ENCODE measurements around the gene NRF1. TPM values are rescaled to one million over a fixed set of nuclear protein-coding genes. Genes with fewer than 3 reads are reported as not detected.
"Not testable (repeated sequence)": the region's sequence is repeated elsewhere in the genome, so short reads cannot be mapped to it uniquely, and the experiment has no call there.

The NRF1 gene
- 22.8 and 25.4 TPM in 2 replicates for total RNA-seq

DNA sequence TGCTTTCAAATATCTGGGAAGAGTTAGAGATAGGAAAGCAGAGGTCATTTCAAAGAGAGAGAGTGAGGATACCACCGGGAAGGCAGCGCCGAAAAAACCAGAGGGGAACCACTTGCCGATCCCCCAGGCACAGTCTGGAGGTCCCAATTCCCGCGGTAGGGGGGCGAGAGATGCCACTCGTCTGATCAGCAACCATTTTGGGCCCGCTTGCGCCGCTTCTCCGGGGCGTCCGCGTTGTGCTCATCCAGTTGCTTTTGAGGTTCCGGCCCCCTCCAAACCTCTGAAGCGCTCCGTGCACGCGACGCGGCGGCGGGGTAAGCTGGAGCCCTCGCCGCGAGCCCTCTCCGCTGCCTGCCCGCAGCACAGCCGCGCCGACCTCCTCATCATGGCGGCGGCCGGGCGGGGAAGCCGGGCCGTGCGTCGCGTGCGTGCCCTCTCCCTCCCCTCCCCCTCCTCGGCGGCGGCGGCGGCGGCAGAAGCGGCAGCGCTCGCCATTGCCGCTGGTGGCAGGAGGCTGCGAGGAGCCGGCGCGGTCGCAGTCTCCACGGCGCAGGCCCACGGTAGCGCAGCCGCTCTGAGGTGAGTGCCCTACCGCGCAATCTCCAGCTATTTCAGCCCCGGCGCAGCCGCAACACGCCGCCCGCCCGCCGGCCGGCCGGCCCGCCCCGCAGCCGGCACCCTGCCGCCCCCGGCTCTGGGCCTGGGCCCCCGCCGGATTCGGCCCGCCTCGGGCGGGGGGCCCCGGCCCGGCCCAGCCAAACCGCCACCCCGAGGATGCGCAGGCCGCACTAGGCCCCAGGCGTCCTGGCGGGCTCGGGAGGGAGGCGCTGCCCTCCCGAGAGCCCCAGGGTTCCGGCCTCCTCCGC, at the start of gene NRF1:
TSS of gene NRF1 (plus strand) at position 475 of the 866 bp plus-strand sequence. CDS start 45,632 bp downstream, outside the sequence.
- peak; percentile 88 for DNase-seq (ENCODE audit: low spot score)
- H3K9me3 Mint-ChIP-seq, result no peaks in the 10 kb centered on the region
- no peaks in the 10 kb centered on the region for H3K27me3 Mint-ChIP-seq (ENCODE audit: low read depth)
- peaks cover 39% of the 10 kb centered on the region for H3K36me3 Mint-ChIP-seq (ENCODE audit: low read depth)
- H3K4me3 Mint-ChIP-seq (ENCODE audit: low read depth), result peak within 1 kb of the TSS; percentile 94
- H3K27ac Mint-ChIP-seq, result peak within 1 kb of the TSS; percentile 97
- peaks cover 47% of the 10 kb centered on the region for H3K4me1 Mint-ChIP-seq (ENCODE audit: low read depth)
- intact Hi-C loops (cut with micrococcal nuclease), result loop anchor here (2.0 to 10.0 kb wide), 6 partner anchors 115 to 389 kb away; partner anchors contain the start of gene UBE2H

DNA sequence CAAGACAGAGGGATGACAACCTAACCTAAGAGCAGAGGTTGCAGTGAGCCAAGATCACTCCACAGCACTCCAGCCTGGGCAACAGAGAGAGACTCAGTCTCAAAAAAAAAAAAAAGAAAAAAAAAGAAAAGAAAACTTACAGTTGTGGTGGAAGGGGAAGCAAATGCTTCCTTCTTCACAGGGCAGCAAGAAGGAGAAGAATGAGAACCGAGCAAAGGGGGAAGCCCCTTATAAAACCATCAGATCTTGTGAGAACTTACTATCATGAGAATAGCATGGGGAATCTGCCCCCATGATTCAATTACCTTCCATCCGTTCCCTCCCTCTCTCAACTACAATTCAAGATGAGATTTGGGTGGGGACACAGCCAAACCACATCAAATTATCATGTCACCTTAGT, 45.2 kb upstream of the NRF1 start:
- H3K9me3 Mint-ChIP-seq; H3K4me3 Mint-ChIP-seq (ENCODE audit: low read depth); H3K27ac Mint-ChIP-seq; DNase-seq (ENCODE audit: low spot score); intact Hi-C loops (cut with micrococcal nuclease); H3K36me3 Mint-ChIP-seq (ENCODE audit: low read depth); H3K4me1 Mint-ChIP-seq (ENCODE audit: low read depth): not testable (repeated sequence)
- H3K27me3 Mint-ChIP-seq (ENCODE audit: low read depth), result peaks cover 32% of the 10 kb centered on the region

- Mint-ChIP-seq H3K27me3 (ENCODE audit: low read depth) (peaks cover 34% of the 10 kb centered on the region), H3K36me3 (ENCODE audit: low read depth) (no peaks in the 10 kb centered on the region), H3K9me3 (peaks cover 7% of the 10 kb centered on the region), H3K27ac (no peak overlapping the region), H3K4me1 (ENCODE audit: low read depth) (peaks cover 4% of the 10 kb centered on the region), H3K4me3 (ENCODE audit: low read depth) (no peak overlapping the region)
- intact Hi-C loops (cut with micrococcal nuclease), result no loop called here
- no peak for DNase-seq (ENCODE audit: low spot score)
Measured at GRCh38 chr7:129567377-129567776, 44.1 kb upstream of the NRF1 start.

DNA sequence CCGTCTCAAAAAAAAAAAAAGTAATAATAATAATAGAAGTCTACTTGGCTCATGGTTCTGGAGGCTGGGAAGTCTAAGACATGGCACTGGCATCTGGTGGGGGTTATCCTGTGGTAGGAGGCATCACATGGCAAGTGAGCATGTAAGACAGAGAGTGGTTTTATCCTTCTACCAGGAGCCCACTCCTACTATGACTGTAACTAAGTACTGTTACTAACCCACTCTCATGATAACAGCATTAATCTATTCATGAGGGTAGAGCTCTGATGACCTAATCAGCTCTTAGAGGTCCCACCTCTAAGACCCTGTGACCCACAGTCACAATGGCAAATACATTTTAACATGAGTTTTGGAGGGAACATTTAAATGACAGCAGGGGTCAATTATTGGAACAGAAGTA, 43.3 kb upstream of the NRF1 start:
- Mint-ChIP-seq H3K36me3 (ENCODE audit: low read depth) (no peaks in the 10 kb centered on the region), H3K4me3 (ENCODE audit: low read depth) (no peak overlapping the region), H3K9me3 (peaks cover 7% of the 10 kb centered on the region), H3K4me1 (ENCODE audit: low read depth) (peaks cover 4% of the 10 kb centered on the region), H3K27me3 (ENCODE audit: low read depth) (peaks cover 32% of the 10 kb centered on the region), H3K27ac (no peak overlapping the region)
- intact Hi-C loops (cut with micrococcal nuclease), result no loop called here
- DNase-seq (ENCODE audit: low spot score), result no peak

DNA sequence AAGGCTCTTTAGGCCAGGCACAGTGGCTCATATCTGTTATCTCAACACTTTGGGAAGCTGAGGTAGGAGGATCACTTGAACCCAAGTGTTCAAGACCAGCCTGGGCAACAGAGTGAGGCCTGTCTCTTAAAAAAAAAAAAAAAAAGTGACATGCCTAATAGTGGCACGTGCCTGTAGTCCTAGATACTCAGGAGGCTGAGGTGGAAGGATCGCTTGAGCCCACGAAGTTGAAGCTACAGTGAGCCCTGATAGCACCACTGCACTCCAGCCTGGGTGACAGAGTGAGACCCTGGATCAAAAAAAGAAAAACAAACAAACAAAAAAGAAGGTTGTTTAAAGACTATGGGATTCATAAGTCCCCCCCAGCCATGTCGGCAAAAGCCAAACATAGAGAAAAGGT, 42.2 kb upstream of the NRF1 start:
- H3K4me3 Mint-ChIP-seq (ENCODE audit: low read depth), result no peak overlapping the region
- intact Hi-C loops (cut with micrococcal nuclease), result no loop called here
- H3K27me3 Mint-ChIP-seq (ENCODE audit: low read depth), result peaks cover 26% of the 10 kb centered on the region
- H3K36me3 Mint-ChIP-seq (ENCODE audit: low read depth), result no peaks in the 10 kb centered on the region
- no peak overlapping the region for H3K27ac Mint-ChIP-seq
- no peak for DNase-seq (ENCODE audit: low spot score)
- H3K9me3 Mint-ChIP-seq, result peaks cover 7% of the 10 kb centered on the region
- H3K4me1 Mint-ChIP-seq (ENCODE audit: low read depth), result peaks cover 4% of the 10 kb centered on the region

- H3K9me3 Mint-ChIP-seq, result peaks cover 7% of the 10 kb centered on the region
- no peak overlapping the region for H3K4me3 Mint-ChIP-seq (ENCODE audit: low read depth)
- peaks cover 23% of the 10 kb centered on the region for H3K27me3 Mint-ChIP-seq (ENCODE audit: low read depth)
- H3K27ac Mint-ChIP-seq, result no peak overlapping the region
- H3K36me3 Mint-ChIP-seq (ENCODE audit: low read depth), result no peaks in the 10 kb centered on the region
- peaks cover 2% of the 10 kb centered on the region for H3K4me1 Mint-ChIP-seq (ENCODE audit: low read depth)
- intact Hi-C loops (cut with micrococcal nuclease), result no loop called here
- DNase-seq (ENCODE audit: low spot score), result no peak
Measured at GRCh38 chr7:129569811-129570215, 41.7 kb upstream of the NRF1 start.

DNA sequence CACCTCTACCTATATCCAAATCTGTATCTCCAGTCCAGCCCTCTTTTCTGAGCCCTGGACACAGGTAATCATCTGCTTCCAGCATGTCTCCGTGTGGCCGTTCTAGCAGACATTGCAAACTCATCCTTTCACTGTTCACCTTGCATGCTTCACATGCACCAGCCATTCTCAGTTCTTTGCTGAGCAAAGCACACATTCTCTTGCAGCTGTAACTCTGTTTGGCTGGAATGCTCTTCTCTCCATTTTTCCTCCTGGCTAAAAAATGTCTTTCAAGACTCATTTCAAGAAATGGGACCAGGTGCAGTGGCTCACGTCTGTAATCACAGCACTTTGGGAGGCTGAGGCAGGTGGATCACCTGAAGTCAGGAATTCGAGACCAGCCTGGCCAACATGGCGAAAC, 40.3 kb upstream of the NRF1 start:
- peaks cover 2% of the 10 kb centered on the region for H3K4me1 Mint-ChIP-seq (ENCODE audit: low read depth)
- no peak overlapping the region for H3K27ac Mint-ChIP-seq
- peaks cover 9% of the 10 kb centered on the region for H3K9me3 Mint-ChIP-seq
- no peaks in the 10 kb centered on the region for H3K36me3 Mint-ChIP-seq (ENCODE audit: low read depth)
- H3K27me3 Mint-ChIP-seq (ENCODE audit: low read depth), result peaks cover 22% of the 10 kb centered on the region
- no peak for DNase-seq (ENCODE audit: low spot score)
- intact Hi-C loops (cut with micrococcal nuclease), result no loop called here
- H3K4me3 Mint-ChIP-seq (ENCODE audit: low read depth), result no peak overlapping the region

- no peak for DNase-seq (ENCODE audit: low spot score)
- H3K9me3 Mint-ChIP-seq, result peaks cover 9% of the 10 kb centered on the region
- H3K27me3 Mint-ChIP-seq (ENCODE audit: low read depth), result peaks cover 19% of the 10 kb centered on the region
- intact Hi-C loops (cut with micrococcal nuclease), result no loop called here
- no peak overlapping the region for H3K27ac Mint-ChIP-seq
- peaks cover 2% of the 10 kb centered on the region for H3K4me1 Mint-ChIP-seq (ENCODE audit: low read depth)
- H3K4me3 Mint-ChIP-seq (ENCODE audit: low read depth), result no peak overlapping the region
- no peaks in the 10 kb centered on the region for H3K36me3 Mint-ChIP-seq (ENCODE audit: low read depth)
Measured at GRCh38 chr7:129572205-129572604, 39.3 kb upstream of the NRF1 start.

DNA sequence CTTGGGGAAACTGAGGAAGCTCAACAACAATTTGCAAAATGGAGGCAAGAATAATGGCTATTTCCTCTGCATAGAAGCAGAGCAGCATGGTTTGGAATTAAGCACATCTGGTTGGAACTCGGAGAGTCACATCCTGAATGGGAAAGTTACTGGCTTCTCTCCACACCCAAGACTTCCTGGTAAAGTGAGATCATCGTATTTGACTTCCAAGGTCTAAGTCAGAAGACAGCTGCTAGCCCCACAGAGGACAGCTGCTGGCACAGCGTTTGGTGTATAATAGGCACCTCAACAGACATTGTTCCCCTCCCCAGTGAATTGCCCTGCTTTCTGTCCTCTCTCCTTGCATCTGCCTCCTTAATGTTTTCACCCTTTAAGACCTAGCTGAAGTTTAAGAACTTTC, 37.0 kb upstream of the NRF1 start:
- Mint-ChIP-seq H3K27ac (no peak overlapping the region), H3K4me3 (ENCODE audit: low read depth) (no peak overlapping the region), H3K4me1 (ENCODE audit: low read depth) (peaks cover 2% of the 10 kb centered on the region), H3K9me3 (peaks cover 19% of the 10 kb centered on the region), H3K36me3 (ENCODE audit: low read depth) (no peaks in the 10 kb centered on the region), H3K27me3 (ENCODE audit: low read depth) (peaks cover 12% of the 10 kb centered on the region)
- no peak for DNase-seq (ENCODE audit: low spot score)
- intact Hi-C loops (cut with micrococcal nuclease), result no loop called here

- peaks cover 12% of the 10 kb centered on the region for H3K27me3 Mint-ChIP-seq (ENCODE audit: low read depth)
- no peak overlapping the region for H3K4me3 Mint-ChIP-seq (ENCODE audit: low read depth)
- H3K9me3 Mint-ChIP-seq, result peaks cover 21% of the 10 kb centered on the region
- no peak for DNase-seq (ENCODE audit: low spot score)
- no peaks in the 10 kb centered on the region for H3K4me1 Mint-ChIP-seq (ENCODE audit: low read depth)
- no peak overlapping the region for H3K27ac Mint-ChIP-seq
- no peaks in the 10 kb centered on the region for H3K36me3 Mint-ChIP-seq (ENCODE audit: low read depth)
- intact Hi-C loops (cut with micrococcal nuclease), result no loop called here
Measured at GRCh38 chr7:129575699-129576098, 35.8 kb upstream of the NRF1 start.

DNA sequence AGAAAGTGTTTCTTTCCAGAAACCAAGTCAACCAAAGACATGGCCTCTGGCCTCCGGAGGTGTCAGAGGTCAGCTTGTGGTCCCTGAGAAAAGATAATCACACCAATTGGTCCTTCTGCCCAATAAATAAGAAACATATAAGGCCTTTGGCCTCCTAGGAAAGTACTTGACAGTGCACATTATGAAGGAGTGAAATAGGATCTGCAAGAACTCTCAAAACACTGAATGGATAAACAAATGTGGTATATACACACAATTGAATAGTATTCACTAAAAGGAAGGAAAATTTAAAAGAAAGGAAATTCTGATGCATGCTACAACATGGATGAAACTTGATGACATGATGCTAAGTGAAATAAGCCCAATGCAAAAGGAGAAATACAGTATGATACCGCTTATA, 35.4 kb upstream of the NRF1 start:
- H3K36me3 Mint-ChIP-seq (ENCODE audit: low read depth), result no peaks in the 10 kb centered on the region
- no peak for DNase-seq (ENCODE audit: low spot score)
- no peaks in the 10 kb centered on the region for H3K4me1 Mint-ChIP-seq (ENCODE audit: low read depth)
- H3K9me3 Mint-ChIP-seq, result peaks cover 21% of the 10 kb centered on the region
- H3K27ac Mint-ChIP-seq, result no peak overlapping the region
- H3K4me3 Mint-ChIP-seq (ENCODE audit: low read depth), result no peak overlapping the region
- H3K27me3 Mint-ChIP-seq (ENCODE audit: low read depth), result peaks cover 11% of the 10 kb centered on the region
- intact Hi-C loops (cut with micrococcal nuclease), result no loop called here

GRCh38 chr7:129578829-129579228, 32.7 kb upstream of the NRF1 start:
- Mint-ChIP-seq H3K27ac (no peak overlapping the region), H3K9me3 (peaks cover 21% of the 10 kb centered on the region), H3K4me3 (ENCODE audit: low read depth) (no peak overlapping the region), H3K4me1 (ENCODE audit: low read depth) (no peaks in the 10 kb centered on the region), H3K36me3 (ENCODE audit: low read depth) (no peaks in the 10 kb centered on the region), H3K27me3 (ENCODE audit: low read depth) (peaks cover 7% of the 10 kb centered on the region)
- intact Hi-C loops (cut with micrococcal nuclease), result no loop called here
- no peak for DNase-seq (ENCODE audit: low spot score)

DNA sequence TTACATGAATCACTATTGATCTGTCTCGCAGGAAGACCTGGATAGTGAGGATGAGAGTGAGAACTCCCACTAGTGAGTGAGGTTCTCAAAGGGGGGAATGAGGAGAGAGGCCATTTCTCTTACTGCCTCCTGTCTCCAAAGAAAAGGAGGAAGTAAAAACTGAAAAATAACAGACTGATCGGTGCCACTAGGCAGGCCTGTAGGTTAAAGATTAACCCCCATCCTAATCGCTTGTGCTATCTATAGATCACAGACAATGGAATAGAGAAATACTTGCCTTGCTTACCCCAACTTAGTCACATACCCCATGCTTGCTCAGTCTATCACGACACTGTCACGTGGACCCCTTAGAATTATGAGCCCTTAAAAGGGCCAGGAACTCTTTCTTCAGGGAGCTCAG, 25.3 kb upstream of the NRF1 start:
- H3K36me3 Mint-ChIP-seq (ENCODE audit: low read depth); H3K4me1 Mint-ChIP-seq (ENCODE audit: low read depth); H3K27me3 Mint-ChIP-seq (ENCODE audit: low read depth); H3K27ac Mint-ChIP-seq; DNase-seq (ENCODE audit: low spot score); H3K4me3 Mint-ChIP-seq (ENCODE audit: low read depth); intact Hi-C loops (cut with micrococcal nuclease): not testable (repeated sequence)
- peaks cover 32% of the 10 kb centered on the region for H3K9me3 Mint-ChIP-seq
